Measurements from ENCODE around the gene ENOX1.

DNA sequence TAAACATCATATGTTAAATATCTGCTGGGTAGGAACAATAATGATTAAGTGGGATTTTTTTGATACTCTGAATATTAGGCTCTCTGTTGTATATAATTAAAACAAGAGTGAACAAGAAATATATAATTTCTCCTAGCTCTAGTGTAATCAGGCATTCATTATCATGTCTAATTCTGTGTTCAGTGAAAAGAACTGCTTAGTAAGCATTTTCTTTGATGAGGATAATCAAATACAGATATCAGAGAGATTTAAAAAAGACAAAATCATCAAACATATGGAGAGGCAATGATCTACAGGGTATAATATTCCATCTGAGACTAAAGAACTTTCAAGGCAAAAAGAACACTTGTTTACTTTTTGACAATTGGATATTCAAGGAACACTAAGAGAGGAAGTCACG is 522.3 kb downstream of the ENOX1 start:
- TF ChIP-seq, protein P1, sequence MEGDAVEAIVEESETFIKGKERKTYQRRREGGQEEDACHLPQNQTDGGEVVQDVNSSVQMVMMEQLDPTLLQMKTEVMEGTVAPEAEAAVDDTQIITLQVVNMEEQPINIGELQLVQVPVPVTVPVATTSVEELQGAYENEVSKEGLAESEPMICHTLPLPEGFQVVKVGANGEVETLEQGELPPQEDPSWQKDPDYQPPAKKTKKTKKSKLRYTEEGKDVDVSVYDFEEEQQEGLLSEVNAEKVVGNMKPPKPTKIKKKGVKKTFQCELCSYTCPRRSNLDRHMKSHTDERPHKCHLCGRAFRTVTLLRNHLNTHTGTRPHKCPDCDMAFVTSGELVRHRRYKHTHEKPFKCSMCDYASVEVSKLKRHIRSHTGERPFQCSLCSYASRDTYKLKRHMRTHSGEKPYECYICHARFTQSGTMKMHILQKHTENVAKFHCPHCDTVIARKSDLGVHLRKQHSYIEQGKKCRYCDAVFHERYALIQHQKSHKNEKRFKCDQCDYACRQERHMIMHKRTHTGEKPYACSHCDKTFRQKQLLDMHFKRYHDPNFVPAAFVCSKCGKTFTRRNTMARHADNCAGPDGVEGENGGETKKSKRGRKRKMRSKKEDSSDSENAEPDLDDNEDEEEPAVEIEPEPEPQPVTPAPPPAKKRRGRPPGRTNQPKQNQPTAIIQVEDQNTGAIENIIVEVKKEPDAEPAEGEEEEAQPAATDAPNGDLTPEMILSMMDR (IDR thresholded peaks at IDR 0.05): no peak
- TF ChIP-seq POLR2AphosphoS5 (IDR thresholded peaks at IDR 0.05) (no peak), EP300 (IDR thresholded peaks at IDR 0.05) (no peak), POLR2A (IDR thresholded peaks at IDR 0.05) (no peak)
